Stimulated activated CD8-positive, alpha-beta memory T cell treated with anti-CD3 and anti-CD28 coated beads, Interleukin-7, amount 100 ng/mL, for 1 hour (primary cell): Measurements from ENCODE around the gene SLC12A7.
"Not testable (repeated sequence)": the region's sequence is repeated elsewhere in the genome, so short reads cannot be mapped to it uniquely, and the experiment has no call there.

Experiments used
- DNase-seq, 2 donors: peaks; one replicate each; pipeline ENCODE4 v3.0.0-alpha.2; 2020; ENCODE audit warnings: low read depth in 2 of 2

SLC12A7 gene

GRCh38 chr5:1140818-1141189 is 28.9 kb upstream of the SLC12A7 start:
- no peak for DNase-seq

- peak; percentile 60 to 66 for DNase-seq
Measured at GRCh38 chr5:1140171-1140817, 28.4 kb upstream of the SLC12A7 start.

GRCh38 chr5:1139331-1140170 is 27.7 kb upstream of the SLC12A7 start:
- DNase-seq = no peak

GRCh38 chr5:1138445-1139245 is 26.8 kb upstream of the SLC12A7 start:
- DNase-seq = no peak

- no peak for DNase-seq
Measured at GRCh38 chr5:1137567-1138444, 25.9 kb upstream of the SLC12A7 start.

- no peak for DNase-seq
Measured at GRCh38 chr5:1136814-1137213, 25.0 kb upstream of the SLC12A7 start.

- DNase-seq = no peak
Measured at GRCh38 chr5:1135696-1136525, 24.0 kb upstream of the SLC12A7 start.

- DNase-seq = no peak
Measured at GRCh38 chr5:1134478-1134877, 22.6 kb upstream of the SLC12A7 start.

GRCh38 chr5:1133510-1134201 is 21.8 kb upstream of the SLC12A7 start:
- DNase-seq = no peak

- DNase-seq = no peak
Measured at GRCh38 chr5:1133108-1133507, 21.2 kb upstream of the SLC12A7 start.

GRCh38 chr5:1132570-1132969 is 20.7 kb upstream of the SLC12A7 start:
- no peak for DNase-seq

- no peak for DNase-seq
Measured at GRCh38 chr5:1131726-1132125, 19.9 kb upstream of the SLC12A7 start.

GRCh38 chr5:1131191-1131621 is 19.3 kb upstream of the SLC12A7 start:
- DNase-seq = no peak

GRCh38 chr5:1130218-1130946 is 18.5 kb upstream of the SLC12A7 start:
- DNase-seq = no peak

- DNase-seq = no peak
Measured at GRCh38 chr5:1129711-1130055, 17.8 kb upstream of the SLC12A7 start.

- DNase-seq = no peak
Measured at GRCh38 chr5:1128977-1129710, 17.3 kb upstream of the SLC12A7 start.

GRCh38 chr5:1127959-1128785 is 16.3 kb upstream of the SLC12A7 start:
- DNase-seq = no peak

GRCh38 chr5:1125695-1126094 is 13.8 kb upstream of the SLC12A7 start:
- not testable (repeated sequence) for DNase-seq
